IMR-90 (cell line): Measurements from ENCODE around the gene CRB1. TPM values are rescaled to one million over a fixed set of nuclear protein-coding genes. Genes with fewer than 3 reads are reported as not detected.

Experiments
- ATAC-seq: fragments of 200-7000 bp; cut with Tn5 transposase; 2 replicates; pipeline ENCODE4 v1.9.1; 2020; ENCODE audit warnings: low read depth, mild to moderate bottlenecking, moderate library complexity
- BruUV-seq: library from RNA; stranded (reverse); fragments of 400-500 nt; replicated peaks from 2 replicates; lab custom pipeline; 2021; lab: Mats Ljungman, UMichigan
- CTCF ChIA-PET: fragments of 300-600 bp; formaldehyde crosslinking; extraction: SDS; loops from one replicate; lab custom pipeline; 2021; ENCODE audit warnings: antibody characterized with exemption; lab: Yijun Ruan, JAX
- POLR2A ChIA-PET: fragments of 300-600 bp; sonication (Branson Sonifier 250); formaldehyde crosslinking; loops from one replicate; lab custom pipeline; 2022; ENCODE audit warnings: antibody characterized with exemption; ENCODE audit not compliant: unreplicated experiment; lab: Charles Lee
- DNase-seq: peaks from one replicate; pipeline ENCODE4 v3.0.0; 2013
- H2AFZ ChIP-seq: replicated peaks from 2 replicates; pipeline ENCODE3; 2013; ENCODE audit warnings: low read length, mild to moderate bottlenecking; ENCODE audit not compliant: poor library complexity
- H2AK5ac ChIP-seq: 2 replicates; pipeline ENCODE4 v1.6.1; 2013; ENCODE audit warnings: low read depth, low read length, inconsistent platforms
- H2AK9ac ChIP-seq: replicated peaks from 2 replicates; pipeline ENCODE3; 2013; ENCODE audit warnings: mild to moderate bottlenecking, low read depth, low read length, moderate library complexity; ENCODE audit not compliant: poor library complexity
- H2BK120ac ChIP-seq: 2 replicates; pipeline ENCODE4 v1.6.1; 2013; ENCODE audit warnings: low read depth, low read length, inconsistent platforms
- H2BK15ac ChIP-seq: 3 replicates; pipeline ENCODE4 v1.6.1; 2013; ENCODE audit warnings: low read depth, low read length, inconsistent platforms
- H2BK20ac ChIP-seq: 2 replicates; pipeline ENCODE4 v1.6.1; 2013; ENCODE audit warnings: low read depth, mild to moderate bottlenecking, inconsistent platforms, low read length, moderate library complexity
- H2BK5ac ChIP-seq: 2 replicates; pipeline ENCODE4 v1.6.1; 2013; ENCODE audit warnings: mild to moderate bottlenecking, low read depth, low read length, inconsistent platforms; ENCODE audit not compliant: poor library complexity, severe bottlenecking
- H3K14ac ChIP-seq: replicated peaks from 2 replicates; pipeline ENCODE4 v1.6.1; 2013; ENCODE audit warnings: low read depth, low read length, inconsistent platforms
- H3K18ac ChIP-seq: 2 replicates; pipeline ENCODE4 v1.6.1; 2013; ENCODE audit warnings: low read depth, low read length, control low read depth
- H3K23ac ChIP-seq: 2 replicates; pipeline ENCODE4 v1.6.1; 2013; ENCODE audit warnings: low read depth, low read length, inconsistent platforms
- H3K27ac ChIP-seq: 2 replicates; pipeline ENCODE4 v1.5.1; 2013; ENCODE audit warnings: mild to moderate bottlenecking, control low read depth, low read length; ENCODE audit not compliant: insufficient read depth
- H3K27me3 ChIP-seq: 2 replicates; pipeline ENCODE4 v1.6.1; 2013; ENCODE audit warnings: low read length; ENCODE audit not compliant: control insufficient read depth, insufficient read depth
- H3K36me3 ChIP-seq: 2 replicates; pipeline ENCODE4 v1.6.1; 2013; ENCODE audit warnings: low read length, mixed read lengths; ENCODE audit not compliant: control insufficient read depth, insufficient read depth
- H3K4ac ChIP-seq: 2 replicates; pipeline ENCODE4 v1.6.1; 2013; ENCODE audit warnings: low read depth, low read length, inconsistent platforms
- H3K4me1 ChIP-seq: 2 replicates; pipeline ENCODE4 v1.6.1; 2013; ENCODE audit warnings: low read length, mixed read lengths; ENCODE audit not compliant: control insufficient read depth, insufficient read depth
- H3K4me2 ChIP-seq: 2 replicates; pipeline ENCODE4 v1.6.1; 2013; ENCODE audit warnings: low read depth, mild to moderate bottlenecking, control low read depth, low read length, moderate library complexity
- H3K4me3 ChIP-seq: 2 replicates; pipeline ENCODE4 v1.5.1; 2013; ENCODE audit warnings: low read depth, mild to moderate bottlenecking, control low read depth, low read length, moderate library complexity; ENCODE audit not compliant: insufficient read depth
- H3K56ac ChIP-seq: 2 replicates; pipeline ENCODE4 v1.6.1; 2013; ENCODE audit warnings: low read length, inconsistent platforms; ENCODE audit not compliant: insufficient read depth; ENCODE audit errors: extremely low read depth
- H3K79me1 ChIP-seq, 2 experiments: 2 replicates each; pipeline ENCODE4 v1.6.1; 2013; ENCODE audit warnings: low read length in 2 of 2, inconsistent platforms in 1 of 2, low read depth in 1 of 2
- H3K9ac ChIP-seq: 2 replicates; pipeline ENCODE4 v1.6.1; 2013; ENCODE audit warnings: low read depth, low read length, control low read depth
- H3K9me1 ChIP-seq: 2 replicates; pipeline ENCODE4 v1.6.1; 2013; ENCODE audit warnings: low read length, inconsistent platforms; ENCODE audit not compliant: insufficient read depth
- H3K9me3 ChIP-seq: 2 replicates; pipeline ENCODE4 v1.6.1; 2013; ENCODE audit warnings: low read length; ENCODE audit not compliant: control insufficient read depth, insufficient read depth
- H4K20me1 ChIP-seq: 2 replicates; pipeline ENCODE4 v1.6.1; 2013; ENCODE audit warnings: low read length, inconsistent platforms; ENCODE audit not compliant: insufficient read depth
- H4K5ac ChIP-seq: 2 replicates; pipeline ENCODE4 v1.6.1; 2013; ENCODE audit warnings: mild to moderate bottlenecking, low read depth, low read length, control low read depth
- H4K8ac ChIP-seq, 2 experiments: 2 replicates each; pipeline ENCODE4 v1.6.1; 2013; ENCODE audit warnings: low read depth in 2 of 2, low read length in 2 of 2, control low read depth in 1 of 2, inconsistent platforms in 1 of 2
- H4K91ac ChIP-seq: 2 replicates; pipeline ENCODE4 v1.6.1; 2013; ENCODE audit warnings: low read depth, low read length, inconsistent platforms; ENCODE audit not compliant: insufficient read depth
- CEBPB ChIP-seq: IDR thresholded peaks from 2 replicates; pipeline ENCODE4 v1.6.1; 2012; ENCODE audit warnings: low read depth, low read length, improper control_type of control experiment
- RCOR1 ChIP-seq: IDR thresholded peaks from 2 replicates; pipeline ENCODE4 v1.6.1; 2012; ENCODE audit warnings: mild to moderate bottlenecking, low read length, improper control_type of control experiment; ENCODE audit not compliant: insufficient replicate concordance
- WGBS, 2 experiments: methylation state at CpG; one replicate each; pipeline versions ENCODE4 v1.1.5 to v1.1.7; 2013; ENCODE audit warnings: missing lambda C conversion rate in 2 of 2; ENCODE audit not compliant: insufficient read length in 1 of 2; ENCODE audit errors: extremely low coverage in 2 of 2; 5-methylcytosine and 5-hydroxymethylcytosine counted together
- dilution Hi-C: fragments of 300-500 bp; cut with HindIII; formaldehyde crosslinking; loops from one replicate; pipeline ENCODE4 v1.14.3; 2018; ENCODE audit warnings: low sequenced_read_pairs; ENCODE audit not compliant: unreplicated experiment
- in situ Hi-C: fragments of 300-500 bp; cut with MboI; formaldehyde crosslinking; loops from 3 replicates; pipeline ENCODE4 v1.14.3; 2019; ENCODE audit warnings: low sequenced_read_pairs, inconsistent platforms, mixed read lengths
- intact Hi-C: fragments of 100-400 bp; cut with micrococcal nuclease; formaldehyde crosslinking; loops from 2 replicates; pipeline ENCODE4 v1.10.0; 2022
- polyA plus RNA-seq, 3 experiments: library from polyadenylated mRNA; depleted of rRNA; stranded (reverse); fragments of >200 nt; gene quantifications; 2 replicates each; pipeline ENCODE4 v1.2.3, GENCODE V29; 2012; ENCODE audit warnings: low replicate concordance in 1 of 3
- total RNA-seq: library from RNA; depleted of rRNA; stranded (reverse); fragments of >200 nt; gene quantifications from 2 replicates; pipeline ENCODE4 v1.2.3, GENCODE V29; 2012

CRB1 gene
- total and polyA plus RNA-seq, 2 of the 4 experiments (the other 2 are of a cell fraction) = not detected

- no peak overlapping the region for H2AFZ ChIP-seq
- no peak overlapping the region for H3K4me2 ChIP-seq
- no peak overlapping the region for H4K91ac ChIP-seq
- H3K4me1 ChIP-seq = no peaks in the 10 kb centered on the region
- peaks cover 6% of the 10 kb centered on the region for H3K27me3 ChIP-seq
- H3K4me3 ChIP-seq = no peak overlapping the region
- H3K4ac ChIP-seq = no peak overlapping the region
- DNase-seq = no peak
- no peak overlapping the region for H3K9ac ChIP-seq
- POLR2A ChIA-PET = interaction anchor here (0.7 kb wide), 1 partner anchor 303 kb away, joined by 3 read pairs; no protein-coding TSS in a partner anchor
- BruUV-seq = no TSS peak
- no CpG with 5 or more reads among the region's 5 CpGs for WGBS, 2 experiments
- no peak overlapping the region for H2BK120ac ChIP-seq
- no peak overlapping the region for H2BK15ac ChIP-seq
- H3K36me3 ChIP-seq = no peaks in the 10 kb centered on the region
- intact Hi-C loops (no loop called here), in situ Hi-C loops (no loop called here), dilution Hi-C loops (no loop called here)
- CTCF ChIA-PET = interaction anchor here (0.7 kb wide), 1 partner anchor 25 kb away, joined by 3 read pairs; no protein-coding TSS in a partner anchor
- no peak overlapping the region for H2BK5ac ChIP-seq
- no peak overlapping the region for H3K14ac ChIP-seq
- no peak overlapping the region for H4K8ac ChIP-seq
- H2AK9ac ChIP-seq = no peak overlapping the region
- no peak overlapping the region for H3K23ac ChIP-seq
- no peak overlapping the region for H2AK5ac ChIP-seq
- H3K9me3 ChIP-seq = no peaks in the 10 kb centered on the region
- no peak for ATAC-seq
- H4K5ac ChIP-seq = no peak overlapping the region
- peak; percentile 28; the same call in 1 of the 2 replicates for TF ChIP-seq CEBPB
- no peak for TF ChIP-seq RCOR1
- no peak overlapping the region for H3K56ac ChIP-seq
- H2BK20ac ChIP-seq = no peak overlapping the region
- no peak overlapping the region for H3K27ac ChIP-seq
- H3K9me1 ChIP-seq = no peaks in the 10 kb centered on the region
- no peaks in the 10 kb centered on the region for H3K79me1 ChIP-seq
- H3K18ac ChIP-seq = no peak overlapping the region
- H4K20me1 ChIP-seq = no peaks in the 10 kb centered on the region
These were observed 63.5 kb downstream of the CRB1 start for GRCh38 chr1:197331565-197331964.
